Measurements from ENCODE around the gene GATM.
"Not testable (repeated sequence)": the region's sequence is repeated elsewhere in the genome, so short reads cannot be mapped to it uniquely, and the experiment has no call there.

The GATM gene

GRCh38 chr15:45389351-45389750 is 11.0 kb upstream of the GATM start:
- DNase-seq (ENCODE audit: low read depth) = no peak

GRCh38 chr15:45387380-45388007 is 9.2 kb upstream of the GATM start:
- no peak for DNase-seq (ENCODE audit: low read depth)

- no peak for DNase-seq (ENCODE audit: low read depth)
These were observed 8.6 kb upstream of the GATM start for GRCh38 chr15:45386974-45387373.

DNA sequence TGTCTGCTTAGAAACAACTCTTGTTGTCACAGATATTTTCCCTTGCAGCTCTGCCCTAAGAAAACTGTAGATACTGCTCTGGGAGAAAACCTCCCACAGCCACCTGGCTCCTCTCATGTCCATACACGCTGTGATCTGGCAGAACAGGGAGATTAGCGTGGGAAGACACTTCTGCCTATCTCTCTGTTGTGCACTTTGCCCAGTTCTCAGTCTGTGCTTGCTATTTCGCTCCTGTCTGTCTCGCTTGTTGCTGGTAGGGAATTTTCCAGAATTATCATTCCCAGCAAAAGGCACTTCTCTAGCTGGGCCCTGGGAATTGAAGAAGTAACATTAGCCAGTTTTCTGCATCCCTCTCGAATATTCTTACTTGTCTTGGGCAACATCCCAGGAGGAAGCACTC is 8.1 kb upstream of the GATM start:
- no peak for DNase-seq (ENCODE audit: low read depth)

- DNase-seq (ENCODE audit: low read depth) = no peak
These were observed 7.2 kb upstream of the GATM start for GRCh38 chr15:45385590-45385989.

GRCh38 chr15:45384700-45385099 is 6.4 kb upstream of the GATM start:
- no peak for DNase-seq (ENCODE audit: low read depth)

GRCh38 chr15:45378913-45379262 is 544 bp upstream of the GATM start:
- DNase-seq (ENCODE audit: low read depth) = no peak

- no peak for DNase-seq (ENCODE audit: low read depth)
These were observed 665 bp downstream of the GATM start for GRCh38 chr15:45377609-45378148.

DNA sequence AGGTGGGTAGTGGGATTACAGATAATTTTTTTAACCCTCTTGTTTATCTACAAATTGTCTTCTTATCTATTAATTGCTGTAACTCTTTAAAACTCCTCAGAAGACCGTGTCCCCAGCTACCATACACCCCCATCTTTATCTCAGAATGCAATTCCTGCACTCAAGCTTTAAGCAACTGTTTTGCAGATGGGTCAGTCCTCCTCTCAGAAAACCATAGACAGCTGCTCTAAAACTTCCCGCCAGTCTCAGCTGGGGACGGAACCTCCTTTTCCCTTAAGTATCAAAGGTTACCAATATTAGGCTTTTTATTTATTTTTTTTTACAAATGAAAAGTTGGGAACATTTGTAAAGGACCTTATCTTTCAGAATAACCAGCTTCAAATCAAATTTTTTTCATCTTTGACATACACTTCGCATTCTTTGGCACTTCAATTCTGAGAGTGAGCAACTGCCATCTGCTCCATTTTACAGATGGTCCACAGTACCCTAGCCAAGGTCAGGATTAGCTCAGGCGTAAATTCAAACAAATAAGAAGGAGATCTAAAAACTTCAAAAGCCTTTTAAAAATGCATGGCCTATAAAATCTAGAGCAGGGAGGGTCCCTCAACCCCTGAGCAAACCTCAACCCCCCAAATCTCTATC is 1.3 kb downstream of the GATM start:
- DNase-seq (ENCODE audit: low read depth) = no peak

GRCh38 chr15:45376300-45376928 is 1.9 kb downstream of the GATM start:
- no peak for DNase-seq (ENCODE audit: low read depth)

GRCh38 chr15:45375836-45376235 is 2.5 kb downstream of the GATM start:
- DNase-seq (ENCODE audit: low read depth) = no peak

GRCh38 chr15:45373976-45374375 is 4.4 kb downstream of the GATM start:
- no peak for DNase-seq (ENCODE audit: low read depth)

DNA sequence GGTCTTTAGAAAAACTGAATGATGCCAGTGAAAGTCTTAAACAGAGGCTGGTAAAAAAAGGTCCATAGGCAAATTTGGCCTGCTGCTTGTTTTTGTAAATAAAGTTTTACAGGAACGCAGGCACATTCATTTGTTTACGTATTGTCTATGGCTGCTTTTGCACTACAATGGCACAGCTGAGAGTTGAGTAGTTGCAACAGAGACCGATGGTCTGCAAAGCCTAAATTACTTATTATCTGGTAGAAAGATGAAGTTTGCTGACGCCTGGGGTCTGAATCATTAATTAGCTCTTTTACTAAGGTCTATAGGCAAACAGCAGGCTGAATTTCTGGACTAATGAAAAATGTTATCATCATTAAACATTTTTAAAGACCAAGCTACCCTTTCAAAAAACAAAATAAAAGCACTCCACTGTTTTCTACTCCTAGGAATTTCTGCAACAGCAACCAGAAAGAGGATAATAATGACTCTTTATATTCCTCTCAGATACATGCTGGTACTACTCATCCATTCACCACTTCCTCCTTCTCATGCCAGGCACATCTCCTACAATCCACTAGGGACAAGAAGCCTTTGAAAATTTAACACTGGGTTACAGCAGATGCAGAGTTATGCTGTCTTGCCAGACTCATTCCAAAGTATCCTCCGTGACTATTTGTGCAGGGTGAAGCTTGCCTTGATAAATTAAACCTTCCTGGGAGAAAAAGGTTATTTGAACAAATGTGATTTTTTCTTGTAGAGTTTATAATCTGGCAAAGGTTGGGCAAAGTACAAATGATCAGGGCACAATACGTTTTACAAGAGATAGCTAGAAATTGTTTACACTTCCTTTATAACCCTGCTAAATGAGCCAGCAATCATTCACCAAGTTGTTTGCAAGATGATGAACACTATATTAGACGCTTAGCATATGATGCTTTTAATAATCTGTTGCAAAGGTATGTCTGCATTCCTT is 6.0 kb downstream of the GATM start:
- DNase-seq (ENCODE audit: low read depth) = no peak

DNA sequence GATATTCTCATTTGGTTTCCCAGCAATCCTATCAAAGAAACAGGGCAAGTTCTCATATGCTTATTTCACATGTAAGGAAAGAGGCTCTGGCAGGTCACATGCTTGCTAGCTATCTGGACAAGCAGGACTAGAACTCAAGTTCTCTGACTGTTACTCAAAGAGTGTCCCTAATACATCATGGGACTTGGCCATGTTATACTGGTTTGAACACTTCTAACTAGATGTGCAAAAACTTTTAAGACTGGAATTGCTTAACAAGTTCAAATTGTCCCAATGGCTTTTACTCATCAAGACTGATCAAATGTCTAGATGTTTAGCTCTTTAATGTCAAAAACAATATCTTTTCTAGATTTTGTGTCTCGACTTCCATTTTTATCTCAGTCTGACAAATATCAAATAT is 6.8 kb downstream of the GATM start:
- no peak for DNase-seq (ENCODE audit: low read depth)

DNA sequence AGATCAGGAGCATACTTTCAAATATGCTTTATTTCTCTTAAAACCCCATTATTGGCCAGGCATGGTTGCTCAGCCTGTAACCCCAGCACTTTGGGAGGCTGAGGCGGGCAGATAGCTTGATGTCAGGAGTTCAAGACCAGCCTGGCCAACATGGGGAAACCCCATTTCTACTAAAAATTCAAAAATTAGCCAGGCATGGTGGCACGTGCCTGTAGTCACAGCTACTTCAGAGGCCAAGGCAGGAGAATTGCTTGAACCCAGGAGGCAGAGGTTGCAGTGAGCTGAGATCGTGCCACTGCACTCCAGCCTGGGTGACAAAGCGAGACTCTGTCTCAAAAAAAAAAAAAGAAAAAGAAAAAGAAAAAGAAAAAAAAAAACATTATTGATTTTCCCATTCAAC is 8.3 kb downstream of the GATM start:
- not testable (repeated sequence) for DNase-seq (ENCODE audit: low read depth)

DNA sequence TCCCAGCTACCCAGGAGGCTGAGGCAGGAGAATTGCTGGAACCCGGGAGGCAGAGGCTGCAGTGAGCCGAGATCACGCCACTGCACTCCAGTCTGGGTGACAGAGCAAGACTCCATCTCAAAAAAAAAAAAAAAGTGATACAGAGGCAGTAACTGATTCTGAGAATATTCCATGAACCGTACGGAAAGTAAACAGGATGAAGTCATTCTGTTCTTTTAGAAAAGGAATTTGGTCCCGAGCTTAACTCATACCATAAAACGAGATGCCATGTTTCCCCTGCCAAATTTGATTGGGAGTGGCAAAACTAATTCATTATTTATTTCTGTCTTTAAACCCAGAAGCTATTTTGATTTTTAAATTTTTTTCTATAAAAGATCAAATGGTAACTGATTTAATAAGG is 11.1 kb downstream of the GATM start:
- not testable (repeated sequence) for DNase-seq (ENCODE audit: low read depth)

DNA sequence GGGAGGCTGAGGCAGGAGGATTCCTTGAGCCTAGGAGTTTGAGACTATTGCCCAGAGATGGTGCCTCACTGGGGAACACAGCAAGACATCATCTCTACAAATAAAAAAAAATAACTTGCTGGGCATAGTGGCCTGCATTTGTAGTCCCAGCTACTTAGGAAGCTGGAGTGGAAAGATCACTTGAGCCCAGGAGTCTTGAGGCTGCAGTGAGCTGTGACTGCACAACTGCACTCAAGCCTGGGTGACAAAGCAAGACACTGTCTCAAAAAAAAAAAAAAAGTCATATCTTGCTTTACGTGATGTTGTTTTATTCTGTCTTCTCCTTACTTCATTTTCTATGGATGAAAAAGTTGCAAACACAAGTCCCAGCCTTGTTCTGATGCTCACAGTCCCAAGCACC is 14.1 kb downstream of the GATM start:
- no peak for DNase-seq (ENCODE audit: low read depth)

DNA sequence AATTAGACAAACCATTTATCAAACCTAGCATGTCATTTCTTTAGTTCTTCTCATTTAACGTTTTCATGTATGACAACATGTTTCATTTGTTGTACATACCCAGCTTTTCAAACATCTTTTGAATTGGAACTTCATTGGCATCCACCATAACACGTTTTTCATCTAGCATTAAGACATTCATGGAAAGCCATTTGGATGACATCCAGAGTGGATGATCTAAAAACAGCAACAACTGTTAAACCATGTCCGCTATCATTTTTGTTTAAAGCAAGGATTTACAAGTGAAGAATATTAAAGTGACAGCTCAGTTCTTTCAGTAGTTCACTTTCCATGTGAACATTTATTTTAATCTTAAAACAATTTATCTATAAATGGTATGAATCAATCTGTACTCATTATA is 14.5 kb downstream of the GATM start:
- DNase-seq (ENCODE audit: low read depth) = no peak

GRCh38 chr15:45363334-45363733 is 15.0 kb downstream of the GATM start:
- DNase-seq (ENCODE audit: low read depth) = no peak

DNA sequence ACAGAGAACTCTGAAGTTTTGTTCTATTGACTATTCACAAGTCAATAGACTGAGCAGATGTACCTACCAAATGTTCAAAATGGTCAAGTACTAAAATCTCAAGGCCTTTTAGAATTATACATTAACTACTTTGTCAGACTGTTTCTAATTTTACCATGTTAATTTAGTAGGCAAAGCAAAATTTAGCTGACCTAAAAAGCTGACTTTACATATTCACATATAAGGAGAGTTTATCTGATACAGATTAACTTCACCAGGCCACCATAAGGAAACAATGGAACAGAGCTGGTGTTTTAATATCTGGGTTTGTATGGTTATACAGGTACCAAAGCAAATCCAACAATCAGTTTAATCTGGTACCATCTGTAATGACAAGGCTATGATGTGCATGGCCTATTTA is 15.9 kb downstream of the GATM start:
- DNase-seq (ENCODE audit: low read depth) = no peak

- DNase-seq (ENCODE audit: low read depth) = no peak
These were observed 16.5 kb downstream of the GATM start for GRCh38 chr15:45361878-45362277.

GRCh38 chr15:45355860-45356259 is 22.5 kb downstream of the GATM start:
- no peak for DNase-seq (ENCODE audit: low read depth)
